GM18505 (cell line): ENCODE measurements around the gene PRR15.

ENCODE experiments used
- ATAC-seq: cut with Tn5 transposase; IDR thresholded peaks from one replicate; pipeline ENCODE4 v1.9.1; 2021; ENCODE audit not compliant: unreplicated experiment
- POLR2A ChIP-seq: IDR thresholded peaks from 4 replicates; pipeline ENCODE4 v1.6.1; 2011; ENCODE audit warnings: borderline replicate concordance; ENCODE audit not compliant: insufficient read depth, insufficient read length; ENCODE audit errors: extremely low read depth

The PRR15 gene

GRCh38 chr7:29592866-29593265, 29.2 kb downstream of the PRR15 start:
- TF ChIP-seq POLR2A, result no peak
- no peak for ATAC-seq

- no peak for ATAC-seq
- no peak for TF ChIP-seq POLR2A
These were observed 29.8 kb downstream of the PRR15 start for GRCh38 chr7:29593459-29593858.

DNA sequence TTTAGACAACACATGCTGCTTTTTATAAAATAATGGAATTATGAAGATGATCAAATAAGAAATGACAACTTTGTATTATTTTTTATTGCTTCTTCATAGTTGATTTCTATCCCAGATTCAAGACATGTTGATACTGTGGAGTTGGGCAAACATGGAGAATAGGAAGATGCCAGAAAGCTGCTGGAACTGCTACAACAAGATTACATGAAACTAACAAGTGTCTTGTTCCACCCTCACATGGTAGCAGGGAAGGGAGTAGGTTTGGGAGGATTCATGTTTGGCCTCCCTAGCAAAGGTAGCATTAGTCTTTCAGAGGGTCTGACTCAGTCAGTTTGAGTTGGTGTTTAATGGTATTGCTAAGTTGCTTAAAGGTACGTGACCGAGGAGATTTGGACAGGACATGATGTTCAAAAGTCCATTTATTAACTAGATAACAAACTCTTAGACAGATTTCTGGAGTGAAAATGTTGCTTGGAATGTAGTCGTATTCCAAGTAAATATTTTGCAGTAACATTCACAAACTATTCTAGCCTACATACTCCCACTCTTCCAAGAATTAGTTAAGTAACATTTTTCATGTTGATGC, 33.1 kb downstream of the PRR15 start:
- no peak for ATAC-seq
- TF ChIP-seq POLR2A, result no peak

GRCh38 chr7:29597266-29597665, 33.6 kb downstream of the PRR15 start:
- ATAC-seq, result no peak
- TF ChIP-seq POLR2A, result no peak

DNA sequence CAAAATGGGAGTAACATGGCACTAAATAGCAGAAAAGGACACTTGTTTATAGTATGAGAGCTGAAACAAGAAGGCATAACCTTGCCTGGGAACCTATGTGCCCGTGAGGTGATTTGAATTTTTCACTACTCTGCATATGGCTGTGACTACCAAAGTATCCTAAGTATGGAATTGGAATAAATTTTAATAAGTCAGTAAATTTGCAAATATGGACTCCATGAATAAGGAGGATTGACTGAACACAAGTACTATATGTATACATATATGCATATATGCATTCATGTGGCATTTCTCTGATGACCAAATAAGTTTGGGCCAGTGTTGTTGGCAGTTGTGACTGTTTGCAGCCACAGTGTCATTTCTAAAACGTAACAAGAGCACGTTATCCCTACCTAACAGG, 34.5 kb downstream of the PRR15 start:
- no peak for TF ChIP-seq POLR2A
- no peak for ATAC-seq

DNA sequence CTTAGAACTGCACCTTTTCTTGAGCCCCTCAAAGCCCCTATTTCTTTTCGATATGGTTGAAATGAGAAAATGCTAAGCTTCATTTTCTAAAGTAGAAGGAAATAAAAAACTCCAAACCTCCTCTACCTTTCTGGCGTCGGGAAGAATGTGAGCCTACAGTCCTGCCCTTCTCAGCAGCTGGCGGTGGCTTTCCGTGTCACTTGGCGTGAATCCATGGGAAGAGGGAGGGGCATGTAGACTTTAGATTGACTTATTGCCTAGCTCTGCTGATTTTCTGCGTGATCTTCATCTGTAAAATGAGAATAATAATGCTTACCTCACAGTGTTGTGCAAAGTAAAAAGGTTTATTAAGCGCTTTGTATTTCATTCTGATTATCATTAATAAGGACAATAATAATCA, 35.0 kb downstream of the PRR15 start:
- no peak for ATAC-seq

GRCh38 chr7:29599026-29599425, 35.4 kb downstream of the PRR15 start:
- TF ChIP-seq POLR2A, result no peak
- no peak for ATAC-seq

More for the DNA sequence above, 35.0 kb downstream of the PRR15 start:
- TF ChIP-seq POLR2A, result no peak

- no peak for ATAC-seq
- no peak for TF ChIP-seq POLR2A
These were observed 37.0 kb downstream of the PRR15 start for GRCh38 chr7:29600661-29601060.

DNA sequence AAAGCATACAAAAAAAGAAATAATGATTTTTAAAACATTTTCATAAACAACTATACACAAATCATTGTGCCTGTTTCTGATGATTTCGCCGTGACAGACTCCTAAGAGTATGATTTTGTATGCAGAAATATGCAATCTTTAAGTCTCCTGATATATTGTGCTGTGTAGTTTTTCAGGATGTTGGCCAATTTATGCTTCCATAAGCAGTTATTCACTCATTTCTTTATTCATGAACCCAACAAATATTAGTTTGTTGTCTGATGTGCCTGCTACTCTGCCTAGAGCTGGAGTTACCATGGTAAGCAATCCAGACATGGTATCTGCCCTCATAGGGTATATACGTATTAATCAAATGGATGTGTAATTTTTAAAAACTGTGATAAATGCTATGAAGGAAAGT, 40.4 kb downstream of the PRR15 start:
- no peak for ATAC-seq
- TF ChIP-seq POLR2A, result no peak

- no peak for ATAC-seq
- TF ChIP-seq POLR2A, result no peak
These were observed 41.1 kb downstream of the PRR15 start for GRCh38 chr7:29604702-29605101.

DNA sequence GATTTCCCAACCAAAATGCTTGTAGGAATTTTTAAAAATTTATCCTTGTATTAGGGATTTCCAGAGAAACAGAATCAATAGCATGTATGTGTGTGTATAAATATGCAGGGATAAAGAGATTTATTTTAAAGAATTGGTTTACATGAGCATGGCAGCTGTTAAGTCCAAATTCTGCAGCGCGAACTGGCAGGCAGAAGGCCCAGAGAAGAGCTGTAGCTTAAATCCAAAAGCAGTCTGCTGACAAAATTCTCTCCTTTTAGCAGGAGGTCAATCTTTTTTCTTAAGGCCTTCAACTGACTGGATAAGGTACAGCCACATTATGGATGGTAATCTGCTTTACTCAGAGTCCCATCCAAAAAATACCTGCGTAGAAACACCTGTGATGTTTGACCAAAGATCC, 42.0 kb downstream of the PRR15 start:
- no peak for ATAC-seq
- TF ChIP-seq POLR2A, result no peak

- ATAC-seq, result no peak
- TF ChIP-seq POLR2A, result no peak
These were observed 42.7 kb downstream of the PRR15 start for GRCh38 chr7:29606287-29606721.

DNA sequence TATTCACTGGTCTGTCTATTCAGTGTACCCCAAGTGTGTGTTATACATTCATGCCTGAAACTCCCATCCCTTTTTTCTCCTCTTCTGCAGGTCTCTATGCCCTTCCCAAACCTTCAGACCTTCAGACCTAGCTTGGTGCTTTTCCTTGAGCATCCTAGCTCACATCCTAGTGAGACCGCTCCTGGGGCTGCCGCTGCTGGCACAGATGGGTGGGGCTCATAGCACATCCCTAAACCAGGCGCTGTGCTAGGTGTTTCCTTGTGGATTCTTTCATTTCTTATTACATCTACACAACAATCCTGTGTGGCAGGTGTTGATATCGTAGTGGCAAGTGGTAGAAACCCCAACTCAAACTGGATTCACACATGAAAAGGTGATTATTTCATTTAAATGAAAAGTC, 43.2 kb downstream of the PRR15 start:
- TF ChIP-seq POLR2A, result no peak
- no peak for ATAC-seq

DNA sequence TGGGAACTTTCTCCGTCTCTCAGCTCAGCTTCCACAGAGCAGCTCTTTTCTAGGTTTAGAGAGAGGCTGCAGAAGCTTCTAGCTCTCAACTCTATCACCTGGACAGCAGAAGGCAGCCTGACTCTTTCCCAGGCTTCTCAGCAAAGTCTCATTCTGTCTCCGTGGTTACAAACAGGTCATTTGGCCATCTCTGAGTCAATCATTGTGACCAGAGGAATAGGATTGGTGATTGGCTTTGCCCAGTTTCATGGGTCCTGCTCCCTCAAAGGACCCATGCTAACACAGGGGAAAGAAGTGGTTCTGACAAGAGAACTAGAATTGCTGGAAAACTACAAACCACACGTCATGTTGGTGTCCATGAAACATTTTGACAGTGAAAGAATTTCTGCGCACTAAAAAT, 43.6 kb downstream of the PRR15 start:
- no peak for ATAC-seq
- no peak for TF ChIP-seq POLR2A

DNA sequence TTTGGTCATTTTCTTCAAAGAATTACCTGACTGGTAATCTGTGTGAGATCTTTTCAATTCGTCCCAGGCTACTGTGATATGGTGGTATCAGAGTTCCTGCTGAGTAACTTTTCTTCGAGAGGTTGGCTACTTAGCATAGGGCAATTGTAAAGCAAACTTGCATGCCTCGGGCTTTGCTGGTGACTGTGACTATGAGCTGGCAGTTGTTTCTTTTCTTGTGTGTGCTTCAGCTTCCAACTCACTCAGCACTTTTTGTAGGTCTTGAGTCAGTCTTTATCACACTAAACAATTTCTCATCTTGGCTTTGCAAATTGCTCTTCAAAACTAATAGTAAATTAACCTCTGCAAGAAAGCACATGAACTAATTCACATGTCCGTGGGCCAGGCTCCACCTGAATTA, 44.3 kb downstream of the PRR15 start:
- no peak for TF ChIP-seq POLR2A
- ATAC-seq, result no peak

DNA sequence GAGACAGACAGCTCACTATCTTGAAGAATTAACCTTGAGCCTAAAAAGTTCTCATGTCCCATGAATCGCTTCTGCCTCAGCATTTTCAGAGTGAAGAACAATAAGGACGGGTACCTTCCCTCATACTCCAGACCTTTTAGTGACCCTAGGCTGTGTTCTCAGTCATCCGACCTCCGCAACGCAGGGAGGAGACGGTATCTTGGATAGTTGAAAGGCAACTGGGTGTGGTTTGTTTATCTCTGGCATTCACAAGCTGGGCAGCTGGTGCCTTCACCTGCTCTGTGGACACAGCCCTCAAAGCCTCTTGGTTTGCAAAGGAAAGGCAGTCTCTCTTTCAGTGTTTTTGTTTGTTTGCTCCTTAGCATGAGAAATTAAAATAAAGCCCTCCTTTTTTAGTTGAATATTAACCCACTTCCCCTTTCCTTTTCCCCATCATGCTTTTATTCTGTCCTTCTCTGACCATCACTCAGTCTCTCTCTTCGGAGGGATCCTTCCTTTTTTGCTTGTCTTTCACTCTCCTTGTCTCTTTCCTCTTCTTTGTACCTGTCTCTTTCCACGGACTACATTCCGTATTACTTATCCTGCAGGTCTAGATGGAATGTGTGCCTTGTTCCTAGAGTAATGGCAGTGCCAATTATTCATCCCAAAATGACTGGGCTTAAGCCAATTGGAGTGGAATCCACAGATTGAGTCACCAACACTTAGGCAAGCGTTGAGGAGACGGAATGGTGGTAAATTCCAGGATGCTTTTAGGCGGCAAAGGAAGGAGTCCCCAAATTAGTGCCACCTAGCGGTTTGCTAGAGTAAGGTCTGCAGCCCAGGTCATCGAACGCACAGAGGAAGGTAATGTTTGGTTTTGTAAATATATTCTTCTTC, 45.8 kb downstream of the PRR15 start:
- no peak for ATAC-seq
- no peak for TF ChIP-seq POLR2A
